SK-N-SH (cell line): ENCODE data around the gene NUCB1. TPM values are rescaled to one million over a fixed set of nuclear protein-coding genes. Genes with fewer than 3 reads are reported as not detected.
A peak's percentile ranks its signal among the peaks of the same experiment; 100 is the strongest.

Source experiments
- CTCF ChIA-PET: fragments of 300-600, 350-600 bp; formaldehyde crosslinking; extraction: SDS; loops from one replicate; lab custom pipeline; 2021; lab: Yijun Ruan, JAX
- POLR2A ChIA-PET: fragments of 350-600 bp; sonication (Branson Sonifier 250); formaldehyde crosslinking; extraction: SDS; loops from one replicate; lab custom pipeline; 2020; ENCODE audit warnings: antibody characterized with exemption, inconsistent platforms; lab: Yijun Ruan, JAX
- DNase-seq: peaks from one replicate; pipeline ENCODE4 v3.0.0; 2012
- H2AFZ ChIP-seq: fragments of 200-600 bp; sonication (generic); 2 replicates; pipeline ENCODE4 v1.8.1; 2016; ENCODE audit warnings: antibody characterized with exemption, mild to moderate bottlenecking, low read depth
- H3F3A ChIP-seq: fragments of 200-600 bp; sonication (generic); replicated peaks from 2 replicates; pipeline ENCODE3; 2016; ENCODE audit warnings: antibody characterized with exemption, mild to moderate bottlenecking; ENCODE audit not compliant: insufficient read depth
- H3K27ac ChIP-seq, 2 experiments: fragments of 200-500 bp in 1 of 2; fragments of 200-600 bp in 1 of 2; sonication (Bioruptor generic) in 1 of 2; sonication (generic), shearing (Covaris generic) in 1 of 2; 2 replicates each; pipeline versions ENCODE4 v1.5.1 to v1.6.1; 2014 to 2016; ENCODE audit warnings: low read depth in 2 of 2, inconsistent platforms in 1 of 2, low read length in 1 of 2, mild to moderate bottlenecking in 1 of 2, mixed read lengths in 1 of 2
- H3K27me3 ChIP-seq: fragments of 200-600 bp; sonication (generic), shearing (Covaris generic); 2 replicates; pipeline ENCODE4 v1.6.1; 2016; ENCODE audit warnings: mixed run types; ENCODE audit not compliant: insufficient read depth
- H3K36me3 ChIP-seq, 2 experiments: fragments of 200-500 bp in 1 of 2; fragments of 200-600 bp in 1 of 2; sonication (Bioruptor generic) in 1 of 2; sonication (generic) in 1 of 2; replicated peaks in 1 of 2; 2 replicates each; pipeline versions ENCODE3 to v1.5.1; 2014 to 2016; ENCODE audit warnings: low read length in 1 of 2, mild to moderate bottlenecking in 1 of 2; ENCODE audit not compliant: insufficient read depth in 2 of 2, control insufficient read depth in 1 of 2
- H3K4me1 ChIP-seq, 2 experiments: fragments of 200-500 bp in 1 of 2; fragments of 200-600 bp in 1 of 2; sonication (Bioruptor generic) in 1 of 2; sonication (generic), shearing (Covaris generic) in 1 of 2; 2 replicates each; pipeline versions ENCODE4 v1.5.1 to v1.6.1; 2014 to 2016; ENCODE audit warnings: low read depth in 1 of 2, low read length in 1 of 2, mixed run types in 1 of 2; ENCODE audit not compliant: insufficient read depth in 2 of 2, control insufficient read depth in 1 of 2
- H3K4me2 ChIP-seq: fragments of 200-600 bp; sonication (generic), shearing (Covaris generic); 2 replicates; pipeline ENCODE4 v1.6.1; 2017; ENCODE audit warnings: mixed run types
- H3K4me3 ChIP-seq, 2 experiments: fragments of 200-500 bp in 1 of 2; fragments of 200-600 bp in 1 of 2; sonication (Bioruptor generic) in 1 of 2; sonication (generic), shearing (Covaris generic) in 1 of 2; 2 replicates each; pipeline versions ENCODE4 v1.5.1 to v1.8.1; 2014 to 2016; ENCODE audit warnings: low read depth in 2 of 2, inconsistent platforms in 1 of 2, low read length in 1 of 2, mild to moderate bottlenecking in 1 of 2, mixed read lengths in 1 of 2, moderate library complexity in 1 of 2
- H3K79me2 ChIP-seq: fragments of 200-600 bp; sonication (generic); 2 replicates; pipeline ENCODE4 v1.8.1; 2017; ENCODE audit warnings: mild to moderate bottlenecking; ENCODE audit not compliant: insufficient read depth
- H3K9ac ChIP-seq: fragments of 200-600 bp; sonication (generic); 2 replicates; pipeline ENCODE4 v1.6.1; 2017; ENCODE audit warnings: mixed run types
- H3K9me2 ChIP-seq: fragments of 200-600 bp; sonication (generic); 2 replicates; pipeline ENCODE4 v1.6.1; 2017; ENCODE audit warnings: mixed run types
- H3K9me3 ChIP-seq: fragments of 200-600 bp; sonication (generic); 2 replicates; pipeline ENCODE4 v1.6.1; 2017; ENCODE audit warnings: mixed run types, mild to moderate bottlenecking, moderate library complexity
- H4K20me1 ChIP-seq: fragments of 200-600 bp; sonication (generic); 2 replicates; pipeline ENCODE4 v1.6.1; 2017; ENCODE audit warnings: mild to moderate bottlenecking, mixed run types; ENCODE audit not compliant: insufficient read depth
- CHD2 ChIP-seq: fragments of 150-350 bp; IDR thresholded peaks from 2 replicates; pipeline ENCODE4 v1.6.1; 2018; ENCODE audit warnings: low read length; ENCODE audit not compliant: partially characterized antibody
- ELF1 ChIP-seq: IDR thresholded peaks from 2 replicates; pipeline ENCODE4 v1.4.0; 2012
- NRF1 ChIP-seq: IDR thresholded peaks from 2 replicates; pipeline ENCODE4 v1.6.1; 2012; ENCODE audit warnings: low read depth, mild to moderate bottlenecking, low read length
- USF1 ChIP-seq: IDR thresholded peaks from 2 replicates; pipeline ENCODE4 v1.4.0; 2012; ENCODE audit warnings: low read depth, borderline replicate concordance
- WGBS: methylation state at CpG from one replicate; pipeline ENCODE4 v1.1.6; 2017; ENCODE audit warnings: low lambda C conversion rate; 5-methylcytosine and 5-hydroxymethylcytosine counted together
- polyA plus RNA-seq, 3 experiments: library from polyadenylated mRNA; depleted of rRNA; stranded (reverse); fragments of >200 nt; gene quantifications; 2 replicates each; pipeline ENCODE4 v1.2.3, GENCODE V29; 2012
- TF ChIP-seq, protein P1 (sequence below): IDR thresholded peaks from 2 replicates; pipeline ENCODE4 v1.4.0; 2012; ENCODE audit warnings: low read depth, borderline replicate concordance
- TF ChIP-seq, protein P2 (sequence below): fragments of 150-350 bp; IDR thresholded peaks from 2 replicates; pipeline ENCODE4 v1.6.1; 2016; ENCODE audit warnings: mild to moderate bottlenecking, low read depth, low read length
- TF ChIP-seq, protein P3 (sequence below): fragments of 200-600 bp; sonication (generic); IDR thresholded peaks from 2 replicates; pipeline ENCODE4 v1.6.1; 2017; ENCODE audit warnings: antibody characterized with exemption, mild to moderate bottlenecking, moderate library complexity

NUCB1 gene
- polyA plus RNA-seq, 1 of the 3 experiments (the other 2 are of a cell fraction), result 397 TPM

GRCh38 chr19:48966541-48967345 lies 66.6 kb downstream of the NUCB1 start:
- TF ChIP-seq ELF1 (no peak), CHD2 (no peak), NRF1 (no peak), USF1 (no peak)
- TF ChIP-seq, protein P1, sequence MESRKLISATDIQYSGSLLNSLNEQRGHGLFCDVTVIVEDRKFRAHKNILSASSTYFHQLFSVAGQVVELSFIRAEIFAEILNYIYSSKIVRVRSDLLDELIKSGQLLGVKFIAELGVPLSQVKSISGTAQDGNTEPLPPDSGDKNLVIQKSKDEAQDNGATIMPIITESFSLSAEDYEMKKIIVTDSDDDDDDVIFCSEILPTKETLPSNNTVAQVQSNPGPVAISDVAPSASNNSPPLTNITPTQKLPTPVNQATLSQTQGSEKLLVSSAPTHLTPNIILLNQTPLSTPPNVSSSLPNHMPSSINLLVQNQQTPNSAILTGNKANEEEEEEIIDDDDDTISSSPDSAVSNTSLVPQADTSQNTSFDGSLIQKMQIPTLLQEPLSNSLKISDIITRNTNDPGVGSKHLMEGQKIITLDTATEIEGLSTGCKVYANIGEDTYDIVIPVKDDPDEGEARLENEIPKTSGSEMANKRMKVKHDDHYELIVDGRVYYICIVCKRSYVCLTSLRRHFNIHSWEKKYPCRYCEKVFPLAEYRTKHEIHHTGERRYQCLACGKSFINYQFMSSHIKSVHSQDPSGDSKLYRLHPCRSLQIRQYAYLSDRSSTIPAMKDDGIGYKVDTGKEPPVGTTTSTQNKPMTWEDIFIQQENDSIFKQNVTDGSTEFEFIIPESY, result 0 out of 2 replicates have a peak, but pooled peaks have one; percentile 2
- TF ChIP-seq, protein P2, sequence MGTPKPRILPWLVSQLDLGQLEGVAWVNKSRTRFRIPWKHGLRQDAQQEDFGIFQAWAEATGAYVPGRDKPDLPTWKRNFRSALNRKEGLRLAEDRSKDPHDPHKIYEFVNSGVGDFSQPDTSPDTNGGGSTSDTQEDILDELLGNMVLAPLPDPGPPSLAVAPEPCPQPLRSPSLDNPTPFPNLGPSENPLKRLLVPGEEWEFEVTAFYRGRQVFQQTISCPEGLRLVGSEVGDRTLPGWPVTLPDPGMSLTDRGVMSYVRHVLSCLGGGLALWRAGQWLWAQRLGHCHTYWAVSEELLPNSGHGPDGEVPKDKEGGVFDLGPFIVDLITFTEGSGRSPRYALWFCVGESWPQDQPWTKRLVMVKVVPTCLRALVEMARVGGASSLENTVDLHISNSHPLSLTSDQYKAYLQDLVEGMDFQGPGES, result no peak
- TF ChIP-seq, protein P3, sequence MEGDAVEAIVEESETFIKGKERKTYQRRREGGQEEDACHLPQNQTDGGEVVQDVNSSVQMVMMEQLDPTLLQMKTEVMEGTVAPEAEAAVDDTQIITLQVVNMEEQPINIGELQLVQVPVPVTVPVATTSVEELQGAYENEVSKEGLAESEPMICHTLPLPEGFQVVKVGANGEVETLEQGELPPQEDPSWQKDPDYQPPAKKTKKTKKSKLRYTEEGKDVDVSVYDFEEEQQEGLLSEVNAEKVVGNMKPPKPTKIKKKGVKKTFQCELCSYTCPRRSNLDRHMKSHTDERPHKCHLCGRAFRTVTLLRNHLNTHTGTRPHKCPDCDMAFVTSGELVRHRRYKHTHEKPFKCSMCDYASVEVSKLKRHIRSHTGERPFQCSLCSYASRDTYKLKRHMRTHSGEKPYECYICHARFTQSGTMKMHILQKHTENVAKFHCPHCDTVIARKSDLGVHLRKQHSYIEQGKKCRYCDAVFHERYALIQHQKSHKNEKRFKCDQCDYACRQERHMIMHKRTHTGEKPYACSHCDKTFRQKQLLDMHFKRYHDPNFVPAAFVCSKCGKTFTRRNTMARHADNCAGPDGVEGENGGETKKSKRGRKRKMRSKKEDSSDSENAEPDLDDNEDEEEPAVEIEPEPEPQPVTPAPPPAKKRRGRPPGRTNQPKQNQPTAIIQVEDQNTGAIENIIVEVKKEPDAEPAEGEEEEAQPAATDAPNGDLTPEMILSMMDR, result no peak
- ChIA-PET POLR2A (interaction anchor here (0.8 kb wide), 1 partner anchor 10 kb away, joined by 3 read pairs; no protein-coding TSS in a partner anchor), CTCF (interaction anchor here (0.6 to 3.9 kb wide), 8 partner anchors 26 to 213 kb away, joined by 3 to 12 read pairs (median 6); partner anchors contain the start of genes GYS1, HSD17B14 and RUVBL2)
- Histone ChIP-seq H3K9me3 (no peaks in the 10 kb centered on the region), H3K4me1 (peaks cover 17 to 26% of the 10 kb centered on the region in 2 experiments; a peak in 3 of 4 replicates), H3F3A (peaks cover 50% of the 10 kb centered on the region), H2AFZ (no peak overlapping the region), H3K27ac (peak overlapping the region in 1 of 2 experiments; percentile 8; a peak in 1 of 4 replicates), H3K4me2 (peak overlapping the region; percentile 98), H4K20me1 (peaks cover 18% of the 10 kb centered on the region), H3K9me2 (no peaks in the 10 kb centered on the region), H3K79me2 (peaks cover 19% of the 10 kb centered on the region), H3K27me3 (no peaks in the 10 kb centered on the region), H3K4me3 (peak overlapping the region; percentile 68 to 74), H3K36me3 (peaks cover 13 to 34% of the 10 kb centered on the region in 2 experiments), H3K9ac (peak overlapping the region; percentile 92)
- DNase-seq, result no peak
- WGBS, result 67% methylated on average over 10 of the region's 10 CpGs
